Stimulated activated CD4-positive, alpha-beta T cell treated with anti-CD3 and anti-CD28 coated beads, Interleukin-1b, Interleukin-23, amount 100 ng/mL, for 48 hours (primary cell): ENCODE data around the gene MBP.
"Not testable (repeated sequence)": the region's sequence is repeated elsewhere in the genome, so short reads cannot be mapped to it uniquely, and the experiment has no call there.

Experiments
- DNase-seq: peaks from one replicate; pipeline ENCODE4 v3.0.0-alpha.2; 2020

The MBP gene

GRCh38 chr18:76997951-76998808, 134.4 kb downstream of the MBP start:
- DNase-seq = no peak

GRCh38 chr18:76996429-76996828, 136.2 kb downstream of the MBP start:
- DNase-seq = no peak

GRCh38 chr18:76995896-76996295, 136.7 kb downstream of the MBP start:
- DNase-seq = no peak

- DNase-seq = no peak
Observed at GRCh38 chr18:76994086-76994654, 138.4 kb downstream of the MBP start.

- DNase-seq = no peak
Observed at GRCh38 chr18:76993573-76993972, 139.0 kb downstream of the MBP start.

- no peak for DNase-seq
Observed at GRCh38 chr18:76993085-76993382, 139.5 kb downstream of the MBP start.

GRCh38 chr18:76992226-76993084, 140.1 kb downstream of the MBP start:
- DNase-seq = no peak

- no peak for DNase-seq
Observed at GRCh38 chr18:76991021-76991688, 141.4 kb downstream of the MBP start.

GRCh38 chr18:76990343-76991020, 142.1 kb downstream of the MBP start:
- DNase-seq = not testable (repeated sequence)

- no peak for DNase-seq
Observed at GRCh38 chr18:76989647-76990190, 142.9 kb downstream of the MBP start.

GRCh38 chr18:76988827-76989646, 143.5 kb downstream of the MBP start:
- DNase-seq = no peak

- no peak for DNase-seq
Observed at GRCh38 chr18:76988031-76988826, 144.4 kb downstream of the MBP start.

GRCh38 chr18:76986406-76986805, 146.2 kb downstream of the MBP start:
- DNase-seq = no peak

GRCh38 chr18:76985951-76986236, 146.7 kb downstream of the MBP start:
- DNase-seq = no peak

GRCh38 chr18:76985156-76985950, 147.2 kb downstream of the MBP start:
- DNase-seq = no peak

GRCh38 chr18:76984193-76985155, 148.1 kb downstream of the MBP start:
- DNase-seq = no peak

- DNase-seq = no peak
Observed at GRCh38 chr18:76983613-76984051, 149.0 kb downstream of the MBP start.

GRCh38 chr18:76982841-76983583, 149.6 kb downstream of the MBP start:
- peak; percentile 89 for DNase-seq
